Right cardiac atrium (tissue), 5 donors: ENCODE data around the gene SLC30A1. TPM values are rescaled to one million over a fixed set of nuclear protein-coding genes. Genes with fewer than 3 reads are reported as not detected.

Experiments
- ATAC-seq, 2 donors: fragments of 200-7000 bp; cut with Tn5 transposase; one replicate each; pipeline versions ENCODE4 v1.8.0 to v1.9.1; 2020; ENCODE audit warnings: moderate library complexity in 2 of 2, mild to moderate bottlenecking in 1 of 2
- DNase-seq, 3 donors: peaks; one replicate each; pipeline ENCODE4 v3.0.0-alpha.2; 2020
- H3K27ac ChIP-seq: one replicate; pipeline ENCODE4 v1.5.1; 2013; ENCODE audit warnings: mild to moderate bottlenecking, low read length, control low read depth, moderate library complexity
- H3K27me3 ChIP-seq: one replicate; pipeline ENCODE4 v1.6.1; 2013; ENCODE audit not compliant: control insufficient read depth, insufficient read depth
- H3K4me1 ChIP-seq: one replicate; pipeline ENCODE4 v1.6.1; 2013; ENCODE audit warnings: low read length; ENCODE audit not compliant: control insufficient read depth, insufficient read depth
- H3K4me3 ChIP-seq: one replicate; pipeline ENCODE4 v1.5.1; 2013; ENCODE audit warnings: low read length, control low read depth
- H3K9me3 ChIP-seq: one replicate; pipeline ENCODE4 v1.6.1; 2013; ENCODE audit warnings: low read length; ENCODE audit not compliant: control insufficient read depth
- WGBS: extraction: QIAGEN DNeasy Blood & Tissue Kit; methylation state at CpG from one replicate; pipeline ENCODE4 v1.1.7; 2013; 5-methylcytosine and 5-hydroxymethylcytosine counted together
- intact Hi-C, 4 donors: fragments of 100-400 bp; cut with DNase I; formaldehyde crosslinking; loops; one replicate each; pipeline versions ENCODE4 v1.11.0 to v1.14.0; 2022 to 2023
- polyA plus RNA-seq: library from polyadenylated mRNA; stranded (reverse); fragments of 200-250 nt; gene quantifications from one replicate; pipeline ENCODE4 v1.2.3, GENCODE V29; 2013
- total RNA-seq, 4 donors: library from RNA; stranded (reverse); fragmentation: NEBNext Ultra II Directional; extraction: Animal tissue kit (Norgen Biotek cat#: 25700); gene quantifications; one replicate each; pipeline ENCODE4 v1.2.1, GENCODE V29; 2021
- donor health status: healthy with polysubstance abuse.
- donor health status: DM: no; HTN: yes; CAD: no.
- donor health status: DM: no; HTN: no; CAD: no.
- donor health status: DM: no; HTN: yes; CAD: no; lungs with severe emphysema.
- donor health status: DM: yes; HTN: yes; CAD: no.

The SLC30A1 gene
- total and polyA plus RNA-seq, 5 donors = 6.0 to 19.2 (median 14.7) TPM

DNA sequence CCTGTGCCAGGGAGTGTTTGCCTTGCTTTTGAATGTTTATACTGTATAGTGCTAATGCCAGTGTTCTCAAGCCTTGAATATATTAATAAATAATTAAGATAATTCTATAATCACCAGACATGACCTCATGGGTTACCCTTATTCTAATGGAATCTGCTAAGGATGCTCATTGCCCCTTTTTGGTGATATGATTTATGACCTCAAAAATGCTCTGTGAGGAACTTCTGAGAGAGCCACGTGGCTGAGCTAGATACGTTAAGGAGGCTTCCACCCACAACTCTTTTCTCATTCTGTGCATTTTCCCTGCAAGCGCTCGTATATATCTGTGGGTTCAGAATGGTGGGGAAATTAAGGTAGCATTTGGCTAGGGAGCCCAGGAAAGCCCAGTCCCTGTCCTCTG is 19.6 kb upstream of the SLC30A1 start:
- intact Hi-C loops = no loop called here
- Histone ChIP-seq H3K27ac (no peak overlapping the region), H3K4me3 (no peak overlapping the region), H3K4me1 (no peaks in the 10 kb centered on the region), H3K27me3 (no peaks in the 10 kb centered on the region), H3K9me3 (no peaks in the 10 kb centered on the region)
- WGBS = 81% methylated on average over 4 of the region's 4 CpGs
- DNase-seq (no peak), ATAC-seq (no peak)

DNA sequence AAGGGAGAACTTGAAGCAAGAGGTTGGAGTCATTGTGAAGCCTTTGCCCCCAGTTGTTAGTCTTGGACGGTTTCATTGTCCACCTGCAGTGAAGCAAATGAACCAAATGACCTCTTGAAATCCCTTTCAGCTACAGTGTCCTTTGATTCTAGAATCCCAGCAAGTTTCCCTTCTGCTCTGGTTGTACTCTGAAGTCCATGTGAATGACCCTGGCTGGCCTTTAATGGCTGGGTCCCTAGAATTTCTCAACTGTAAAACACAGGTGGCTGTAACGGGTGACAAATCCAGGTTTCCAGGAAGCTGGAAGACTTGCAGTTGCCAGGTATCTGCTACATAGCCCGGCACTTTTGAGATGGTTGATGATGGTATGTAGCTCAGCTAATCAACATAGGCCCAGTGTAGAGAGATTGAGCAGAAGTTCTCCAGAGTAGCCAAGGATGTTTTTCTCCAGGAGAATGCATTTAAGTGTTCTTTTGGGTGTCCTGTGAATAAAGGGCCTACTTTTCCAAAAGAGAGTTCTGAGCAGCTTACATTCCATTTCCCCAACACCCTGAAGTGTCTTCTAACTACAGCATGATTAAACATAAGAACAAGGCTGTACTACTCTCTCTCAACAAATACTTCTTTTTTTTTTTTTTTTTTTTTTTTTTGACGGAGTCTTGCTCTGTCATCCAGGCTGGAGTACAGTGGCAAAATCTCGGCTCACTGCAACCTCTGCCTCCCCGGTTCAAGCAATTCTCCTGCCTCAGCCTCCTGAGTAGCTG is 17.6 kb upstream of the SLC30A1 start:
- ATAC-seq (no peak), DNase-seq (no peak)
- Histone ChIP-seq H3K4me1 (no peaks in the 10 kb centered on the region), H3K9me3 (no peaks in the 10 kb centered on the region), H3K4me3 (no peak overlapping the region), H3K27ac (no peak overlapping the region), H3K27me3 (no peaks in the 10 kb centered on the region)
- WGBS = 76% methylated on average over 6 of the region's 6 CpGs
- intact Hi-C loops = no loop called here

DNA sequence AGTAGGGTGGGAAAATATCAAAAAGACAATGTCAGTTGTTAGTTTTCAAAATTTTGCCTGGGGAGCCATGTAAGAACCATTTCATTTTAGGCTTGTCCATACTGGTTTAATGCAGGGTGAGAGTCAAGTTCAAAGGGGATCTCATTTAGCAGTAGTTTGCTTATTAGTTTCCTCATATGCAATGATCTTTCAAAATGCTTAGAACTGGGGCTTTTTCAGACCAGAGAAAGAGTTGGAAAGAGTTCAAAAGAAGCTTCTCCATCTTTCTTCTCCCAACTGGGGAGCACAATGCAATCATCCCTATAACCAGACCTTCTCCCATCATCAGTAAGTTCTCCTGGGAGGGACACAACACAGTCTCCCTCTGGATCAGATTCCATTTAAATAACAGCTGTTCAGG is 16.5 kb upstream of the SLC30A1 start:
- no peaks in the 10 kb centered on the region for H3K27me3 ChIP-seq
- intact Hi-C loops = no loop called here
- no peak for DNase-seq
- H3K4me1 ChIP-seq = no peaks in the 10 kb centered on the region
- H3K27ac ChIP-seq = no peak overlapping the region
- no peak overlapping the region for H3K4me3 ChIP-seq
- H3K9me3 ChIP-seq = no peaks in the 10 kb centered on the region
- no peak for ATAC-seq

DNA sequence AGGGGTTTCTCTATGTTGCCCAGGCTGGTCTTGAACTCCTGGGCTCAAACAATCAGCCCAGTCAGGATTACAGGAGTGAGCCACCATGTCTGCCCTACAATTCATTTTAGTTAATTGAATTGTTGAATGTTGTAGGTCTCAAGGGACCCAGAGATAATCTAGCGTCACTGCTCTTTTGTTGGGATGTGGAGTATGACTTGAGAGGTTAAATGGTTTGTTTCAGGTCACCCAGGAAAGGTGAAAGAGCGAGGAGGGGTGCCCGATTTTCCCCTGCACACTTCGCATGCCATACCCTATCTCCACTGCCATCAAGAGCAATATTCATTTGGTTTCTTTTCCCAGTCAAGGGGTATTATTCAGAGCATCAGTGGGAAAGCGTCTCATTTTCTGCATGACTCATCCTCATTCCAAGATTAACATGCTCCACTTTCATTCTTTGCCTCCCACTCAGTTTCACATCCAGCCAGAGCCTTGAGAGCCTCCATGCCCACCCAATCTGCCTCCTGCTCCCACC is 13.1 kb upstream of the SLC30A1 start:
- Histone ChIP-seq H3K27me3 (no peaks in the 10 kb centered on the region), H3K4me3 (no peak overlapping the region), H3K4me1 (no peaks in the 10 kb centered on the region), H3K9me3 (no peaks in the 10 kb centered on the region), H3K27ac (no peak overlapping the region)
- intact Hi-C loops = no loop called here
- ATAC-seq (peak; percentile 52 to 55), DNase-seq (no peak)
- WGBS = 38% methylated on average over 5 of the region's 5 CpGs

DNA sequence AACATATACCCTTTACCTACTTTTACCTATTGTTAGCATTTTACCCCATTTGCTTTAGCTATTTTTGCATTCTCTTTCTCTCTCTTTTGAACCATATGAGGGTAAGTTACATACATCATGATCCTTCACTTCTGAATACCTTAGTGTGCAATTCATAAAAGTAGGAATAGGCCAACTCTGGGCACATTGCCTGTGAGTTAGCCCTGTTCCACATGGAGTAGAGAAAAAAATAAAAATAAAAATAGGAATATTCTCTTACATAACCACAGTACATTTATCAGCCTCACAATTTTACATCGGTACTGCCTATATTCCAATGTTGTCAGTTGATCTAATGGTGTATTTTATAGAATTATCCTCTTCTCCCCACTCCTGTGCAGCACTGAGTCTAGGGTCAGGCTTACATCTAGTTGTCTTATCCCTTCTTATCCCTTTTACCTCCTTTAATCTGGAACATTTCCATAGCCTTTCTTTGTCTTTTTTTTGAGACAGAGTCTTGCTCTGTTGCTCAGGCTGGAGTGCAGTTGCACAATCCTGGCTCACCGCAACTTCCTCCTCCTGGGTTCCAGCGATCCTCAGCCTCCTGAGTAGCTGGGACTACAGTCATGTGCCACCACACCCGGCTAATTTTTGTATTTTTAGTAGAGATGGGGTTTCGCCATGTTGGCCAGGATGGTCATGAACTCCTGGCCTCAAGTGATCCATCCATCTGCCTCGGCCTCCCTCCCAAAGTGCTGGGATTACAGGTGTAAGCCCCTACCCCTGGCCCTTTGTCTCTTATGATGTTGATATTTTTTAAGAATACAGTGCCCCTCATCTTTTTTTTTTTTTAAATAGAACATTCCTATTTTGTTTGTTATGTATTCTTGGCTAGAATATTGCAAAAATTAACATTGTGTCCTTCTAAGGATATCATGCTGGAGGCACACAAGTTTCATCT is 11.1 kb upstream of the SLC30A1 start:
- 55% methylated on average over 6 of the region's 6 CpGs for WGBS
- ATAC-seq (peak; percentile 79 to 88), DNase-seq (peak; percentile 70 to 90 (median 86))
- no peaks in the 10 kb centered on the region for H3K4me1 ChIP-seq
- no peak overlapping the region for H3K4me3 ChIP-seq
- no peaks in the 10 kb centered on the region for H3K27me3 ChIP-seq
- no peak overlapping the region for H3K27ac ChIP-seq
- intact Hi-C loops = no loop called here
- no peaks in the 10 kb centered on the region for H3K9me3 ChIP-seq

DNA sequence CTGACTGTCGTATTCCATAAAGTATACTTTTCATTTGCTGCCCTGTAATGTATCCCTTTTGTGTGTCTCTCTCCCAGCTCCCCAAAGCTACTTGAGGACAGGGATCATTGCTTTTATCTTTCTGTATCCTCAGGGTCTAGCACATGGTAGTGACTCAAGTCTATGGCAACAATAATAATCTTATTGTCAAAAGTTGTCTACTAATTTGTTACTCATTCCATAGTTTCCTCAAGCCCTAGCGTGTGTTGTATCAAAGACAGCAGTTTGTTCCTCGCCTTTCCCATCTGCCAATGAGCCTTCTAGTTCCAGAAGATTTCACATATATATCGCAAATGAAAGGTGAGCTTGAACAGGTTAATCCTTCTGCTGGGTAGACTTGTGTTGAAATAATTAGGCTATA is 9.8 kb upstream of the SLC30A1 start:
- no peak for ATAC-seq
- WGBS = 96% methylated on average over 4 of the region's 4 CpGs
- intact Hi-C loops = no loop called here

DNA sequence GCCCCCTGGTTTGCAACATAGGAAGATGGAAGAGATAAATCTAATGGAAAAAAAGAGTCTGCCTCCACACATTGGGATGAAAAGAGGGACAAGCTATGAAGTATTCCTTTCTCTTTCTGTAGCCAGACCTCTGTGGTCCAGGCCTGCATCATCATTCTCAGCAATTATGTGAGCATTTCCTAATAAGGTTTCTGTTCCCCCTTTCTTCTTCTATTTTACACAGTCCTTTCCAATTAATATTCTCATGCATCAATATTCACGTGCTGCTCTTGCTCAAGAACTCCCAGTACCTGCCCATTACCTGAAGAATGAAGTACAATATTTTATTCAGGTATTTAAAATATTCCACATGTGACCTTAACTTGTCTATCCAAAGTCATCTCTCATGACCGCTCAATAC is 8.2 kb upstream of the SLC30A1 start:
- ATAC-seq (no peak), DNase-seq (no peak)
- Histone ChIP-seq H3K27ac (no peak overlapping the region), H3K9me3 (no peaks in the 10 kb centered on the region), H3K27me3 (no peaks in the 10 kb centered on the region), H3K4me3 (no peak overlapping the region), H3K4me1 (peaks cover 3% of the 10 kb centered on the region)
- intact Hi-C loops = no loop called here
- WGBS = 93% methylated on average over 2 of the region's 2 CpGs

More for the DNA sequence above, 9.8 kb upstream of the SLC30A1 start:
- H3K4me3 ChIP-seq = no peak overlapping the region
- peaks cover 1% of the 10 kb centered on the region for H3K4me1 ChIP-seq
- H3K9me3 ChIP-seq = no peaks in the 10 kb centered on the region
- H3K27me3 ChIP-seq = no peaks in the 10 kb centered on the region
- DNase-seq = no peak
- no peak overlapping the region for H3K27ac ChIP-seq

DNA sequence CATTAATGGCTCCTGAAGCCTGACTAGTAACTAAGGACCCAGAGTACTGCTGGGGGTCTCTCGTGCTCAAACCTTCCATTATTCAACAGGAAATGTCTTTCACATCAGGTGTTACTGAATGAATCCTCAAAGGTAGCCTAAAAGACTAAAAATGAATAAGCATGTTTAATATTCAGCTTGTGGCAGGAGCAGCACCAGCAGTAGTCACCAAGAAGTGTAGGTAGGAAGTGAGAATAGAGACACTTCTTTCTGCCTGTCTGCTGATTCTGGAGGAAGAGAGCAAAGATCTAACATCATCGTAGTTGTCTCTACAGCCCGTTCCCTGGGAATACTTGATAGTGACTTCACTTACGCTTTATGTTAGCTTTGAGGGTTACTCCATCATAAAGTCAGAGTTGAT is 7.6 kb upstream of the SLC30A1 start:
- no peak for ATAC-seq
- Histone ChIP-seq H3K27ac (no peak overlapping the region), H3K4me3 (no peak overlapping the region), H3K4me1 (peaks cover 3% of the 10 kb centered on the region), H3K9me3 (no peaks in the 10 kb centered on the region), H3K27me3 (no peaks in the 10 kb centered on the region)
- WGBS = 84% methylated on average over 4 of the region's 4 CpGs
- DNase-seq = no peak
- intact Hi-C loops = no loop called here

DNA sequence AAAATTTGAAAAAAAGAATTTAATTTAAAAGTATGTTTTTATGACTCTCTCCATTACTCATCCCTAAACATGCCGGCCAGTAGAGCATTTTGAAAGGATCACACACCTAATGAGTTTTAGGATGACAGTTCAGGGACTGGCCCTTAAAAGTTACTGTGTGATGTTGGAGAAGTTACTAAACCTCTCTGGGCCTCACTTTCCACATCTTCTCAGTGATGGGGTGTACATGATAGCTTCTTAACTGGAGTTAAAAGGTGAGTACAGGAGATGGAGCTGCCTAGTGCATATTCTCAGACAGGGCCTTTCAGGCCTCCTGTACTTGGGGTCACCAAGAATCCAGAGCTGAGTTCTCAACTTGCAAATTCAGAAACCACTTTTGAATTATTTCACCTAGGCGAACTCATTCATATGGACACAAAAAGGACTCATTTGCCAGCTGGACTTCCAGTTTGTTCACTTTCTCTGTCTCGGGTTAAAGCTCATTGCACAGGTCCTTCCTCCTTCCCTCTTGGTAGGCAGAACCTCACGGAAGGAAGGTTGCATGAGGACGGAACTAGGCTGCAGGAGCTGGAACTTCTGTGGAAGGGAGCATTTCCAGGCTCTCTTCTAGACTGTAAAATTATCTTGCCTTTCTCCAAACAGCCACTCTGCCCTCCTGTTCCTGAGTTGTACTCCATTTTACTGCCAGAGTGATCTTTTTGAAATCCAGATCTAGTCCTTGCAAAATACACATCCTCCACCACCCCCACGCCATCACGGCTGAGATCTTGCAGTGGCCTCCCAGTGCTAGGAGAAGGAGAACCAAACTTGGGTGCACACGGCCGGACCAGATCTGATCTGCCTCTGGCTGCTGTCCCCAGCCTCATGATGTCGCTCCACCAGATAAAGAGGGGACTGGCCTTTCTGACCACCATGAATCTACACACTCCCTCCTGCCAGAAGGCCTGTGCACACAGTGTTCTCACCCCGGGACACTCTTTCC is 4.3 kb upstream of the SLC30A1 start:
- no peak for DNase-seq
- intact Hi-C loops = no loop called here
- Histone ChIP-seq H3K4me3 (no peak overlapping the region), H3K27ac (no peak overlapping the region), H3K9me3 (no peaks in the 10 kb centered on the region), H3K4me1 (peaks cover 8% of the 10 kb centered on the region), H3K27me3 (no peaks in the 10 kb centered on the region)
- no peak for ATAC-seq
- WGBS = 70% methylated on average over 11 of the region's 11 CpGs

DNA sequence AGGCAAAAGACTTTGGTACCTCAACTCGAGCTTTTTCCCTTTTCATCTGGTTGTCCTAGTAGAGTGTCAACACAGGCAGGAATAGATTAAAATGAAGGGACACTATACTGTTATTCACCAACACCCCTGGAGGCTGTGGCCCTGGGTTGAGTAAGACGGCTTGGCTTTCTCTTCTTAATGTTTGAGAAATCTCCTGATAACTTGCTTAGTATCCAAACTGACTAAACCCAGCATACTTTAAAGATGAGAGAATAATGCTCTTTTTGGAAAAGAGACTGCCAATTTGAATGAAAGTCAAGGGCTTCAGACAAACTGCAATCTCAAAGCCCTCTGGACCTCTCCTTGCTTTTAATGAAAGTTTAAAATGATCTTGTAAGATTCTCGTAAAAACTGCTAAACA is 2.6 kb upstream of the SLC30A1 start:
- 54% methylated on average over 3 of the region's 3 CpGs for WGBS
- DNase-seq = peak in 2 of 3 donors; percentile 60 to 71
- Histone ChIP-seq H3K4me3 (no peak overlapping the region), H3K9me3 (no peaks in the 10 kb centered on the region), H3K27ac (no peak overlapping the region), H3K27me3 (no peaks in the 10 kb centered on the region), H3K4me1 (peaks cover 8% of the 10 kb centered on the region)
- no peak for ATAC-seq
- intact Hi-C loops = no loop called here
